Stomach (tissue), 9 donors: Measurements from ENCODE around the gene PFKFB4. TPM values are rescaled to one million over a fixed set of nuclear protein-coding genes. Genes with fewer than 3 reads are reported as not detected.

Source experiments
- DNase-seq, 2 donors: peaks; one replicate each; pipeline versions ENCODE4 v3.0.0 to v3.0.0-alpha.2; 2013 to 2019
- H3K27ac ChIP-seq, 5 donors: fragments of 200-600 bp in 4 of 5; sonication (generic) in 4 of 5; one replicate each; pipeline ENCODE4 v1.5.1; 2013 to 2019; ENCODE audit warnings: mild to moderate bottlenecking in 1 of 5, moderate library complexity in 1 of 5
- H3K27me3 ChIP-seq, 3 donors: fragments of 200-600 bp; sonication (generic); one replicate each; pipeline ENCODE4 v1.5.1; 2017 to 2019; ENCODE audit warnings: mixed run types in 1 of 3
- H3K36me3 ChIP-seq, 4 donors: fragments of 200-600 bp; sonication (generic); 1 replicate in 3 of 4; 2 replicates in 1 of 4; pipeline ENCODE4 v1.5.1; 2016 to 2019
- H3K4me1 ChIP-seq, 4 donors: fragments of 200-600 bp; sonication (generic); one replicate each; pipeline ENCODE4 v1.5.1; 2016 to 2019
- H3K4me3 ChIP-seq, 4 donors: fragments of 200-600 bp; sonication (generic) in 3 of 4; one replicate each; pipeline ENCODE4 v1.5.1; 2016 to 2019; ENCODE audit warnings: mild to moderate bottlenecking in 1 of 4
- H3K9me3 ChIP-seq, 4 donors: fragments of 200-600 bp; sonication (generic); one replicate each; pipeline ENCODE4 v1.5.1; 2016 to 2019
- EP300 ChIP-seq: sonication (generic); formaldehyde crosslinking; IDR thresholded peaks from one replicate; pipeline ENCODE4 v1.6.1; 2017; ENCODE audit warnings: antibody characterized with exemption
- POLR2A ChIP-seq, 4 donors: fragments of 450-650 bp; IDR thresholded peaks; one replicate each; pipeline ENCODE4 v1.6.1; 2016; ENCODE audit warnings: antibody characterized with exemption in 4 of 4, control low read depth in 2 of 4, mild to moderate bottlenecking in 1 of 4, moderate library complexity in 1 of 4
- POLR2AphosphoS5 ChIP-seq, 3 donors: sonication (generic); formaldehyde crosslinking; IDR thresholded peaks; one replicate each; pipeline ENCODE4 v1.6.1; 2016; ENCODE audit warnings: antibody characterized with exemption in 3 of 3
- WGBS, 5 donors: extraction: QIAGEN DNeasy Blood & Tissue Kit in 3 of 5; methylation state at CpG; one replicate each; pipeline versions ENCODE4 v1.1.5 to v1.1.7; 2013 to 2018; 5-methylcytosine and 5-hydroxymethylcytosine counted together
- intact Hi-C: fragments of 100-400 bp; cut with DNase I; formaldehyde crosslinking; loops from one replicate; pipeline ENCODE4 v1.15.1; 2023; ENCODE audit warnings: low total_unique reads
- polyA plus RNA-seq, 3 donors: library from polyadenylated mRNA; stranded (reverse); fragments of 200-250 nt; gene quantifications; one replicate each; pipeline ENCODE4 v1.2.3, GENCODE V29; 2013
- total RNA-seq, 5 donors: library from RNA; depleted of rRNA; stranded (reverse); fragments of >200 nt; gene quantifications; one replicate each; pipeline versions ENCODE4 v1.1.0 to v1.2.3, GENCODE V29; 2014 to 2016
- TF ChIP-seq, protein P1 (sequence below), 7 experiments: fragments of 450-650 bp in 4 of 7; fragments of 200-600 bp in 3 of 7; sonication (generic) in 3 of 7; IDR thresholded peaks; one replicate each; pipeline ENCODE4 v1.5.1; 2016 to 2019; ENCODE audit warnings: antibody characterized with exemption in 7 of 7, control low read depth in 2 of 7, mild to moderate bottlenecking in 1 of 7
- donor health status: healthy with polysubstance abuse.
- donor health status: Bipolar disorder and iron deficiency.
- donor health status: healthy.

The PFKFB4 gene
- total and polyA plus RNA-seq, 8 donors = 0.61 to 9.6 (median 1.5) TPM; not detected in 1

DNA sequence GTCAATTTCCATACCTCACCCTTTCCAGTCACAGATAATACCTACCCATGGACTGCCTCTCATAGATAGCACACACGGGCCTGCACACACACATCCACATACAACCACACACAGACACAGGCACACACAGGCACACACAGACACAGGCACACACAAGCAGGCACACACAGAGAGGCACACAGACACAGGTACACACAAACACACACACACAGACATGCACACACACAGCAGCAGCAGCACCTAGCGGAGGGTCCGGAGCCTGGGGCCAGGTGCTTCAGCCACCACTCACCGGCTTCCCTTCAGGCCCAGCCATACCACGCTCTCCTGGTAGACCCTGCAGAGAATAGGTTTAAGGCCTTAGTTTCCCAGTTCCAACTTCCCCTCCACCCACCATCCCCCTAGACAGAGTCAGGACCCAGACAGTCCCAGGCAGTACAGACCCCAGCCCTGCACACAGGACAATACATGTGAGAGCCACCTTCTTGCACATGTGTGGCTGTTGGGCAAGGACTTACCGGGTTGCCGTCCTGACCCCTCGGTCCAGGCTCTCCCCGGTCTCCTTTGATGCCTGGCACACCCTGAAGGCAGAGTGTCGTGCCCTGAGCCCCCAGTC lies 17.5 kb upstream of the PFKFB4 start:
- 89 to 100% (median 95%) methylated on average over 4 to 10 of the region's 10 CpGs for WGBS, 5 donors
- no peak for DNase-seq
- Histone ChIP-seq H3K9me3 (no peaks in the 10 kb centered on the region), H3K27ac (no peak overlapping the region), H3K4me3 (no peak overlapping the region), H3K4me1 (no peaks in the 10 kb centered on the region), H3K27me3 (no peaks in the 10 kb centered on the region), H3K36me3 (peaks cover 0 to 4% (median 0%) of the 10 kb centered on the region in 4 donors)
- TF ChIP-seq POLR2AphosphoS5 (IDR thresholded peaks at IDR 0.05) (no peak), POLR2A (IDR thresholded peaks at IDR 0.05) (no peak)
- intact Hi-C loops = no loop called here

DNA sequence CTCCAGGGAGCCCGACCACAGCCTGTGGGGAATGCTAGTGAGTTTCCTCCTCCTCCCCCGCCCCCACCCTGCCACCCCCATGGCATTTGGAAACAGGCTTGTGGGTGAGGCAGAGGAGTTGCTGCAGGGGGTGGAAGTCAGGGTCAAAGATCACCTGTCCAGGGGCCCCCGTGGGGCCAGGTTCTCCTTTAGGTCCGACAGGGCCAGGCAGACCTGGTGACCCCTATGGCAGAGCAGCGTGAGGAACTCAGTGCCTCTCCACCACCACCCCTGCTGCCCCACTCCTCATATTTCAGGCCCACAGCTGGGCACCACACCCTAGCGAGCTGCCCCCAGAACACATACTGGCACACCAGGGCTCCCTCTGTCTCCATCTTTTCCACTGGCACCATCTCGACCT lies 15.9 kb upstream of the PFKFB4 start:
- Histone ChIP-seq H3K27ac (no peak overlapping the region), H3K27me3 (no peaks in the 10 kb centered on the region), H3K4me1 (no peaks in the 10 kb centered on the region), H3K4me3 (no peak overlapping the region), H3K36me3 (no peaks in the 10 kb centered on the region), H3K9me3 (no peaks in the 10 kb centered on the region)
- no peak for DNase-seq
- intact Hi-C loops = no loop called here
- TF ChIP-seq POLR2AphosphoS5 (IDR thresholded peaks at IDR 0.05) = no peak
- TF ChIP-seq, protein P1, sequence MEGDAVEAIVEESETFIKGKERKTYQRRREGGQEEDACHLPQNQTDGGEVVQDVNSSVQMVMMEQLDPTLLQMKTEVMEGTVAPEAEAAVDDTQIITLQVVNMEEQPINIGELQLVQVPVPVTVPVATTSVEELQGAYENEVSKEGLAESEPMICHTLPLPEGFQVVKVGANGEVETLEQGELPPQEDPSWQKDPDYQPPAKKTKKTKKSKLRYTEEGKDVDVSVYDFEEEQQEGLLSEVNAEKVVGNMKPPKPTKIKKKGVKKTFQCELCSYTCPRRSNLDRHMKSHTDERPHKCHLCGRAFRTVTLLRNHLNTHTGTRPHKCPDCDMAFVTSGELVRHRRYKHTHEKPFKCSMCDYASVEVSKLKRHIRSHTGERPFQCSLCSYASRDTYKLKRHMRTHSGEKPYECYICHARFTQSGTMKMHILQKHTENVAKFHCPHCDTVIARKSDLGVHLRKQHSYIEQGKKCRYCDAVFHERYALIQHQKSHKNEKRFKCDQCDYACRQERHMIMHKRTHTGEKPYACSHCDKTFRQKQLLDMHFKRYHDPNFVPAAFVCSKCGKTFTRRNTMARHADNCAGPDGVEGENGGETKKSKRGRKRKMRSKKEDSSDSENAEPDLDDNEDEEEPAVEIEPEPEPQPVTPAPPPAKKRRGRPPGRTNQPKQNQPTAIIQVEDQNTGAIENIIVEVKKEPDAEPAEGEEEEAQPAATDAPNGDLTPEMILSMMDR (IDR thresholded peaks at IDR 0.05) = no peak
- no peak for TF ChIP-seq POLR2A (IDR thresholded peaks at IDR 0.05)
- TF ChIP-seq EP300 = no peak
- WGBS, 5 donors = 78 to 88% (median 86%) methylated on average over 2 to 7 of the region's 7 CpGs

DNA sequence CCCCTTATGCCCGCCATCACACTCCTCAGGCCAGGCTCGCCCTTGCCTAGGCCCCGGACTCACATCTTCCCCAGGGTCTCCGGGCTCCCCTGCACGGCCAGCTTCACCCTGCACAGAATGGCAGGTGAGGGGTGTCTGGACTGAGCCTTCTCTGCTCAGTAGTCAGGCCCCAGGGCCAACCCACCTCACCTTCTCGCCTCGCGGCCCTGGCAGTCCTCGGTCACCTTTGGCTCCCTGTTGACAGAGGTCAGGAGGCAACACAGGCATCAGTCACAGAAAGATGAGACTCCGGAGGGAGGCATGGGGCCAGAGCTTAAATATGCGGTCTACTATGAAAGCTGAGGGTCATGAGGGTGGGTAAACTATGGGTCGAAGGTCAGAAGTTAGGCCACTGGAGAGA lies 15.3 kb upstream of the PFKFB4 start:
- Histone ChIP-seq H3K4me3 (no peak overlapping the region), H3K27ac (no peak overlapping the region), H3K36me3 (no peaks in the 10 kb centered on the region), H3K4me1 (no peaks in the 10 kb centered on the region), H3K27me3 (no peaks in the 10 kb centered on the region), H3K9me3 (no peaks in the 10 kb centered on the region)
- no peak for DNase-seq
- intact Hi-C loops = no loop called here
- TF ChIP-seq POLR2AphosphoS5 (IDR thresholded peaks at IDR 0.05) (no peak), EP300 (no peak), POLR2A (IDR thresholded peaks at IDR 0.05) (no peak)
- TF ChIP-seq, protein P1 (IDR thresholded peaks at IDR 0.05) = no peak
- 76 to 89% (median 81%) methylated on average over 8 to 12 of the region's 12 CpGs for WGBS, 5 donors

DNA sequence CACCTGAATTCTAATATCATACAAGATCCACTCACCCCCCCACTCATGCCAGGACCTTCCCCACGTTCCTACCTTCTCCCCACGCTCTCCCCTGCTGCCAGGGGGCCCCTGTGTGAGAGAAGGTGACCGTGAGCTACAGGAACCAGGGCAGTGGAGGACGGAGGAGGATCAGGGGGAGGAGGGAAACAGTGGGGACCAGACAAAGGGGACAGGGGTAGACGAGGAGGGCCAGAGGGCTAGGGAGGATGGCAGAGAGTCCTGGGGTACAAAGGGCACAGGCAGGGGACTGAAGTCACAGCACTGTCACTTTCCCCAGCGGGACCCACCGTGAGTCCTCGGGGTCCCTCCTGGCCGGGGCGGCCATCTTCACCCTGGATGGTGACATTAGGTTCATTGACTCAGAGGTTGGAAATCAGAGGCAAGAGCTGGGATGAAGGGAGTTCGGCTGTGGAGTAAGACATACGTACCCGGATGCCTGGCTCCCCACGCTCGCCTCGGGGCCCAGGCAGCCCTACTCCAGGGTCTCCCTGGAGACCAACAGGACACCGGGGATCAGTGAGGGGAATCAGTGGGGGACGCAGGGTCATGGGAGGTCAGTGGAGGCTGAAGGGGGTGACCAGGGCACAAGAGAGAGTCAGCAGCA lies 13.3 kb upstream of the PFKFB4 start:
- H3K27ac ChIP-seq = no peak overlapping the region
- TF ChIP-seq POLR2AphosphoS5 (IDR thresholded peaks at IDR 0.05) (no peak), EP300 (no peak), POLR2A (IDR thresholded peaks at IDR 0.05) (no peak)
- TF ChIP-seq, protein P1 (IDR thresholded peaks at IDR 0.05) = no peak
- WGBS, 5 donors = 85 to 88% (median 86%) methylated on average over 17 to 18 of the region's 18 CpGs
- no peak for DNase-seq
- no peaks in the 10 kb centered on the region for H3K36me3 ChIP-seq
- H3K4me1 ChIP-seq = peaks cover 0 to 6% (median 0%) of the 10 kb centered on the region in 4 donors
- H3K4me3 ChIP-seq = no peak overlapping the region
- no peaks in the 10 kb centered on the region for H3K9me3 ChIP-seq
- no peaks in the 10 kb centered on the region for H3K27me3 ChIP-seq
- intact Hi-C loops = no loop called here

DNA sequence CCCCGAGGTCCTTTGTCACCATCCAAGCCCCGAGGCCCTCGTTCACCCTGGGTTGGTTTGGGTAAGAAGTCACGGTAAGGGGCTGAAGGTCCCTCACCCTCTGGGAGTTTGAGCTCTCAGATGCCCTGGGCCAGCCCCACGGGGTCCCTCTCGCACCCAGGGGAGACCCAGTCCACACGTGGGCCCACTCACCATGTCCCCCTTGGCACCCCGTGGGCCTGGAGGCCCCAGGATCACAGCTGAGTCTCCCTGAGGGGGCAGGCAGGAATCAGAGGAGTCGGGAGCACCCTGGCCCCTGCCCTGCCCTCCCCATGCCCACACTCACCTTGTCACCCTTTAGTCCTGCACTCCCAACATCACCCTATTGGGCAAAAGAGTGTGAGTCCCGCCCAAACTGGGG lies 12.8 kb upstream of the PFKFB4 start:
- H3K27me3 ChIP-seq = no peaks in the 10 kb centered on the region
- H3K9me3 ChIP-seq = no peaks in the 10 kb centered on the region
- peaks cover 0 to 6% (median 0%) of the 10 kb centered on the region in 4 donors for H3K4me1 ChIP-seq
- DNase-seq = no peak
- H3K27ac ChIP-seq = no peak overlapping the region
- H3K4me3 ChIP-seq = no peak overlapping the region
- WGBS, 5 donors = 81 to 91% (median 90%) methylated on average over 7 to 10 of the region's 10 CpGs
- H3K36me3 ChIP-seq = no peaks in the 10 kb centered on the region
- intact Hi-C loops = no loop called here
- TF ChIP-seq POLR2A (IDR thresholded peaks at IDR 0.05) (no peak), EP300 (no peak), POLR2AphosphoS5 (IDR thresholded peaks at IDR 0.05) (no peak)
- TF ChIP-seq, protein P1 (IDR thresholded peaks at IDR 0.05) = no peak
